ENCODE measurements around the gene DTHD1. TPM values are rescaled to one million over a fixed set of nuclear protein-coding genes. Genes with fewer than 3 reads are reported as not detected.

The DTHD1 gene
- total RNA-seq, 1 donor from 2014 or later, result not detected

- no peak for TF ChIP-seq CTCF (conservative IDR thresholded peaks at IDR 0.05; ENCODE audit: low read depth, low read length)
- H3K4me3 ChIP-seq (ENCODE audit: low read depth, low read length), result no peak overlapping the region
- no peak for DNase-seq (ENCODE audit: low read depth)
These were observed 11.8 kb upstream of the DTHD1 start for GRCh38 chr4:36269533-36270173.

- no peak for DNase-seq (ENCODE audit: low read depth)
- no peak overlapping the region for H3K4me3 ChIP-seq (ENCODE audit: low read depth, low read length)
- no peak for TF ChIP-seq CTCF (conservative IDR thresholded peaks at IDR 0.05; ENCODE audit: low read depth, low read length)
These were observed 8.1 kb upstream of the DTHD1 start for GRCh38 chr4:36273276-36273675.

GRCh38 chr4:36274158-36274557 is 7.3 kb upstream of the DTHD1 start:
- no peak for DNase-seq (ENCODE audit: low read depth)
- H3K4me3 ChIP-seq (ENCODE audit: low read depth, low read length), result no peak overlapping the region

GRCh38 chr4:36277533-36277932 is 3.9 kb upstream of the DTHD1 start:
- no peak for DNase-seq (ENCODE audit: low read depth)
- TF ChIP-seq CTCF (conservative IDR thresholded peaks at IDR 0.05; ENCODE audit: low read depth, low read length), result no peak
- no peak overlapping the region for H3K4me3 ChIP-seq (ENCODE audit: low read depth, low read length)

More at GRCh38 chr4:36274158-36274557, 7.3 kb upstream of the DTHD1 start:
- no peak for TF ChIP-seq CTCF (conservative IDR thresholded peaks at IDR 0.05; ENCODE audit: low read depth, low read length)

- DNase-seq (ENCODE audit: low read depth), result no peak
- TF ChIP-seq CTCF (conservative IDR thresholded peaks at IDR 0.05; ENCODE audit: low read depth, low read length), result no peak
- H3K4me3 ChIP-seq (ENCODE audit: low read depth, low read length), result no peak overlapping the region
These were observed 2.6 kb upstream of the DTHD1 start for GRCh38 chr4:36278789-36279188.

GRCh38 chr4:36280555-36280954 is 861 bp upstream of the DTHD1 start:
- no peak for TF ChIP-seq CTCF (conservative IDR thresholded peaks at IDR 0.05; ENCODE audit: low read depth, low read length)
- DNase-seq (ENCODE audit: low read depth), result no peak
- H3K4me3 ChIP-seq (ENCODE audit: low read depth, low read length), result no peak overlapping the region

- DNase-seq (ENCODE audit: low read depth), result no peak
- no peak for TF ChIP-seq CTCF (conservative IDR thresholded peaks at IDR 0.05; ENCODE audit: low read depth, low read length)
- no peak overlapping the region for H3K4me3 ChIP-seq (ENCODE audit: low read depth, low read length)
These were observed 1.2 kb downstream of the DTHD1 start for GRCh38 chr4:36282503-36283030.
